OCI-LY7 (cell line): Measurements from ENCODE around the gene AP4B1.

ENCODE experiments used
- EZH2phosphoT487 ChIP-seq: fragments of 200-600 bp; sonication (generic); IDR thresholded peaks from 2 replicates; pipeline ENCODE4 v1.6.1; 2018; ENCODE audit warnings: low read depth, borderline replicate concordance, mild to moderate bottlenecking, mixed run types, antibody characterized with exemption, low read length, moderate library complexity, mixed read lengths
- TF ChIP-seq, protein P1 (sequence below): fragments of 200-600 bp; sonication (generic); conservative IDR thresholded peaks from 2 replicates; pipeline ENCODE4 v1.5.1; 2014; ENCODE audit warnings: mild to moderate bottlenecking, antibody characterized with exemption, low read length, moderate library complexity, mixed read lengths

DNA sequence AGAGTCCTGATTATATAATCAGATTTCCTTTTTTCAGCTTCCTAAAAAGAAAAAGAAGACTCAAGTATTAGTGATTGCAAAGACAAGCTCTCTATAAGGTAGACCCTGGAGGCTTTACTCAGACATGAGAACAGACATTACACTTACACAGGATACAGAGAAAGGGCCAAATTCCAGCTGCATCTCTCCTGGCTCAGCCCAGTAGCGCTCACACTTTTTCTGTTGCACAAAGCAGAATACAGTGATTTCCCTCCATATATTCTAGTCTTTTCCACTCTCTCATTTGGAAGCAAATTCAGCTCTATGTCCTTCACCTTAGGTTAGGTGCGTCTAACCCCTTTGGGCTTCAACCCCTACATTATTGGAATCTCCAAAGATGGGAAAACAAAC, 48.2 kb downstream of the AP4B1 start:
- TF ChIP-seq, protein P1, sequence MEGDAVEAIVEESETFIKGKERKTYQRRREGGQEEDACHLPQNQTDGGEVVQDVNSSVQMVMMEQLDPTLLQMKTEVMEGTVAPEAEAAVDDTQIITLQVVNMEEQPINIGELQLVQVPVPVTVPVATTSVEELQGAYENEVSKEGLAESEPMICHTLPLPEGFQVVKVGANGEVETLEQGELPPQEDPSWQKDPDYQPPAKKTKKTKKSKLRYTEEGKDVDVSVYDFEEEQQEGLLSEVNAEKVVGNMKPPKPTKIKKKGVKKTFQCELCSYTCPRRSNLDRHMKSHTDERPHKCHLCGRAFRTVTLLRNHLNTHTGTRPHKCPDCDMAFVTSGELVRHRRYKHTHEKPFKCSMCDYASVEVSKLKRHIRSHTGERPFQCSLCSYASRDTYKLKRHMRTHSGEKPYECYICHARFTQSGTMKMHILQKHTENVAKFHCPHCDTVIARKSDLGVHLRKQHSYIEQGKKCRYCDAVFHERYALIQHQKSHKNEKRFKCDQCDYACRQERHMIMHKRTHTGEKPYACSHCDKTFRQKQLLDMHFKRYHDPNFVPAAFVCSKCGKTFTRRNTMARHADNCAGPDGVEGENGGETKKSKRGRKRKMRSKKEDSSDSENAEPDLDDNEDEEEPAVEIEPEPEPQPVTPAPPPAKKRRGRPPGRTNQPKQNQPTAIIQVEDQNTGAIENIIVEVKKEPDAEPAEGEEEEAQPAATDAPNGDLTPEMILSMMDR, result no peak
- TF ChIP-seq EZH2phosphoT487, result no peak
